NCI-H748 (cell line): Measurements from ENCODE around the gene MACROD2.
"Not testable (repeated sequence)": the region's sequence is repeated elsewhere in the genome, so short reads cannot be mapped to it uniquely, and the experiment has no call there.

Experiments used
- DNase-seq: peaks from one replicate; lab custom pipeline; 2025; ENCODE audit not compliant: unreplicated experiment; lab: John Stamatoyannopoulos, UW

MACROD2 gene

GRCh38 chr20:14189794-14190402 is 194.6 kb downstream of the MACROD2 start:
- DNase-seq = peak; percentile 55

DNA sequence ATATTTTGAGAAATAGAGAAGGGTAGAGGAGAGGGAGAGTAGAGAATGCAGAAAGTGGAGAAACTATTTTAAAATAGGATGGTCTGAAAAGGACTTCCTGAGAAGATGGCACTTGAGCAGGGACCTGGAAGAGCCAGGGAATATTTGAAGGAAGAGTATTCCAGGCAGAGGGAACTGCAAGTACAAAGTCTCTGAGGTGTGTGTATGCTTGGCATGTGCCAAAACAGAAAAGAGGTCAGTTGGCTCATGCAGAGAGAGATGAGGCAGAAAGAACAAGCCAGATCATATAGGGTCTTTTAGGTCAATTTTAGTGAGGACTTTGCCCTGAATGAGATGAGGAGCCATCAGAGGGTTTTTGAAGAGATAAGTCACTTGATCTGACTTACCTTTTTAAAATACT is 196.2 kb downstream of the MACROD2 start:
- no peak for DNase-seq

DNA sequence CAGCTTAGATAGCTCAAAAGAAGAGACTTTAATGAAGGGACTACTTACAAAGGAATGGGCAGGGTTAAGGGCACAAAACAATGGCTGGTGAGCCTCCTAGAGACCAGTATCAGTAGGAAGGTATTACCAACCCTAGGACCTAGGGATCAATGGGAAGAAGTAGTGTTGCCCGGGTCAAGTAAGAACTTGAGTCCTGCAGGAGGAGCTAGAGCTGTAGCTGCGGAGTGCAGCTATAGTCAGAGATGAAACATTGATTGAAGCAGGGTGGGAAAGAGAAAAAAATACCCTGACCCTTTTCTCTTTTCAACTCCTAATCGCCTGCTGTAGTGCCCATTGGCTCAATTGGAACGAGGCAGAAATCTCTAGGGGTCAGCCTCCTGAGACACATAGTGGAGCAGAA is 198.1 kb downstream of the MACROD2 start:
- no peak for DNase-seq

- DNase-seq = no peak
Measured at GRCh38 chr20:14193885-14194284, 198.6 kb downstream of the MACROD2 start.

GRCh38 chr20:14197097-14197496 is 201.8 kb downstream of the MACROD2 start:
- no peak for DNase-seq

- no peak for DNase-seq
Measured at GRCh38 chr20:14198416-14198815, 203.1 kb downstream of the MACROD2 start.

DNA sequence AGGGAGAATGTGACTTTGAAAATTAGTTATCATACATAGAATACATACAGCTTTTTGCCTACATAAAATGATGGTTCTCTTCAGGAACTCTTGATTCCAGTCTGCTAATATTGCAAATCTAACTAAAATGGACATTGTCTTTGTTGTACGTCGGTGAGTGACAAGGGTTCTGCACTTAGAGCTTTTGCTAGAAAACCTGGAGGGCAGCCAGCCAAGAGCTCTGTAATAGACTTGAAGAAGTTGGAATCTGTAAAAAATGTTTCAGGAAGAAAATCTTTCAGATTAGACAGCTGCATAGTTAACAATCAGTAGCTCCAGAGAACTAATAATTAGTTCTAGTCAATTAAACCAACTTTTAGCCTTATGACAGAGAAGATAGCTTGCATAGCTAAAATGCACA is 203.8 kb downstream of the MACROD2 start:
- DNase-seq = no peak

DNA sequence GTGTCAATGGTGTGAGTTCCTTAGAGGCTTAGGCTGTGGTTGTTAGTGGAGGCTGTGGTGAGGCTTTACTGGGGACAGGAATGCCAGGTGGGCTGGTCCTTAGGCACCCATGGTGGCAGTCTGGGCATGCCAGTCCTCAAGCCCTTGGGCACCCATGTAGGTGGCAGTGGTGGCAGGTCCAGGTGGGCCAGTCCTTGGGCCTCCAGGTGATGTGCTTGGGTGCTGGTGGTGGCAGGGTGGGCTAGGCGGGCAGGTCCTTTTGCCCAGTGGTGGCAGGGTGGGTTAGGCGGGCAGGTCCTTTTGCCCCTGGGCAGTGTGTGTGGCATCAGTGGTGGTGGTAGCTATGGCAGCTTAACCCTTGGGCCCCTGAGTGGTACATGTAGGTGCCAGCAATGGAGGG is 208.3 kb downstream of the MACROD2 start:
- no peak for DNase-seq

DNA sequence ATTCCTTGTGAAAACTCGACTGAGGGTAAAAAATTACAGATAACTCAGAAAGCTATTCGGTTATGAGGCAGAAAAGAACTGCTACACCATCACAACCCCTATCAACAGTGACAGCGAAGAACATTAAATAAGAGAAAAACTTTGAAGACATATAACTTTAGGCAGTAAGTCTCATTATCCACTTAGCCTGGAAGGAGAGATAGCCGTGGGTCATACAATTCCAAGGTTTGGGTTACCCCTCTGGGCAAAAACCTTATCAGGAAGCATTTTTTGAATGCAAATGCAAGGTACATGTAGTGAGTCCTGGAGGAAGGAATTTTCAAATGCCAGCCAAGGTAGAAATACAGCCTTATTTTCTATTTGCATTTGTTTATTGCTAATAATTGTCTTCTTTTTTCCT is 212.3 kb downstream of the MACROD2 start:
- DNase-seq = no peak

- DNase-seq = no peak
Measured at GRCh38 chr20:14208956-14209355, 213.6 kb downstream of the MACROD2 start.

GRCh38 chr20:14210146-14210545 is 214.8 kb downstream of the MACROD2 start:
- DNase-seq = no peak

DNA sequence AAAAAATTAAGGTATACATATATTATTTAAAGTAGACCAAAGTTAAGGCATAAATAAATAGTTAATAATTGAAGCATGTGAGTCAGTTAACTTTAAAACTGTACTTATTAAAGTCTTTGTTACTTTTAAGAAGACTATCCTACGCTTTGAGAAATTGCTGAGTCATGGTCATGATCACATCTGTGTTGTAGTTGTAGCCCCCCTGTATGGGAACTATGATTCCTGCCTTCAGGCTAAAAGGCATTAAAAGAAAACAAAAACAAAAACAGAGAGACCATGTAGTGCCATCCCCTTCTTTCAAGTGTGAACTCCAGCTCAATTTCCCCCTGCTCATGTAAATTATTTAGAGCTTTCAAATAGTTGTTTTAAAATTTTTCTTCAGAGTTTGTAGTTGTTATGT is 218.7 kb downstream of the MACROD2 start:
- no peak for DNase-seq

GRCh38 chr20:14215880-14216279 is 220.6 kb downstream of the MACROD2 start:
- DNase-seq = not testable (repeated sequence)

DNA sequence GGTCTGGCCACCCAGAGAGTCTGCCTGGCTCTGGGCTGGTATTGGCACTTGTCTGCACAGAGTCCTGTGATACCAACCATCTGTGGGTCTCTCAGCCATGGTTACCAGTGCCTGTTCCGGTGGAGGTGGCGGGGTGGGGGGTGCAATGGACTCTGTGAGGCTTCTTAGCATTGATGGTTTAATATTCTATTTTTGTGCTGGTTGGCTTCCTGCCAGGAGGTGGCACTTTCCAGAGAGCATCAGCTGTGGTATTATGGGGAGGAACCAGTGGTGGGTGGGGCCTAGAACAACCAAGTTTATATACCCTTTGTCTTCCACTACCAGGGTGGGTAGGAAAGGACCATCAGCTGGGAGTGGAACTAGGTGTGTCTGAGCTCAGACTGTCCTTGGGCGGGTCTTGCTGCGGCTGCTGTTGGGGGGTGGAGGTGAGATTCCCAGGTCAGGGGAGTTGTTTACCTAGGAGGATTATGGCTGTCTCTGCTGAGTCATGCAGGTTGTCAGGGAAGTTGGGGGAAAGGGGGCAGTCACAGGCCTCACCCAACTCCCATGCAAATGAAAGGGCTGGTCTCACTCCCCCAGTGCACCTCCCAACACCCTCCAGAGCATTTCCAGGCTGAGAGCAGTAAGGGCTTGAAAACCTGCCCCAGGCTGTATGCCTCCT is 224.6 kb downstream of the MACROD2 start:
- peak; percentile 75 for DNase-seq

- DNase-seq = no peak
Measured at GRCh38 chr20:14220986-14221385, 225.7 kb downstream of the MACROD2 start.

DNA sequence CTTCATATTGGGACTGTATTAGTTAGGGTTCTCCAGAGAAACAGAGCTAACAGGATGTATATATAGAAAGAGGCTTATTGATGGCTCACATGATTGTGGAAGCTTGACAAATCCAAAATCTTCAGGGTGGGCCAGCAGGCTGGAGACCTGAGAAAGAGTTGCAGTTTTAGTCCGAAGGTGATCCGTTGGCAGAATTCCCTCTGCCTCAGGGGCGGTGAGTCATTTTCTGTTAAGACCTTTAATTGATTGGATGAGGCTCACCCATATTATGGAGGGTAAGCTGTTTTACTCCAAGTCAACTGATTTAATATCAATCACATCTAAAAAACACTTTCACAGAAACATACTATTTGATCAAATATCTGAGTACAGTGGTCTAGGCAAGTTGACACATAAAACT is 228.5 kb downstream of the MACROD2 start:
- no peak for DNase-seq

GRCh38 chr20:14226051-14227049 is 231.0 kb downstream of the MACROD2 start:
- DNase-seq = peak; percentile 67

DNA sequence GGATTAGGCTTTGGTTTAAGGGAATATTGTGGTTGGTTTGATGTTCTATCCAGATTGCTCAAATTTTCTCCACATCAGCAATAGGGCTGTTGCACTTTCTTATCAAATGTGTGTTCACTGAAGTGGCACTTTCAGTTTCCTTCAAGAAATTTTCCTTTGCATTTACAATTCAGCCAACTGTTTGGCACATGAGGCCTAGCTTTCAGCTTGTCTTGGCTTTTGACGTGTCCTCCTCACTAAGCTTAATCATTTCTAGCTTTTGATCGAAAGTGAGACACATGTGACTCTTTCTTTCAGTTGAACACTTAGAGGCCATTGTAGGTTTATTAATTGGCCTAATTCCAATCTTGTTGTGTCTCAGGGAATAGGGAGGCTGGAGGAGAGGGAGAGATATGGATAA is 237.3 kb downstream of the MACROD2 start:
- no peak for DNase-seq

DNA sequence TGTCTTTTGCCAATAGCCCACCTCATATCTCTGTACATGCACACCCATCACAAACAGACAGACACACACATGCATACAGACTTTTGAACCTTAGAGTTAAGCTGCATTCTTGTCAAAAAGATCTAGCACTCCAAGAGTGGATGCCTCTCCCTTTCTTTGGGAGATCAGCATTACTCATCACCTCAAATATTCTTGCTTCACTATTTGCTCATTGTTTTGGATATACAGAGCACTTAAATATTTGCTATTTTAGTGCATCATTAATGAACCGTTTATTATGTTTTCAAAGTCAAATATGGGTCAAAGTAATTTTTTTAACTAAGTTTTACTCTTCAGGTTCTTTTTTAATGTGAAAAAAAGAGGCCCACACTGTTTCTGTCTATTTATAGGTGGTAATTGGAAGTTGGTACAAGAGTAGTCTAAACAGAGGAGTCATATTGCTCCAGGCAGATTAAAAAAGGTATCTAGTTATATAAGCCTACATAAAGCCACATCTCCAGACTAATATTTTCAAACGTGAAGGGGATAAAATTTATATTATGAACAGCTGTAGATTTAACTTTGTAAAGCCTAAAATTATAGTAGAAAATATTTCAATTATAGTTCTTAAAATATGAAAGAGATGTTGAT is 239.5 kb downstream of the MACROD2 start:
- DNase-seq = no peak

GRCh38 chr20:14235355-14235754 is 240.0 kb downstream of the MACROD2 start:
- no peak for DNase-seq

GRCh38 chr20:14245368-14245970 is 250.2 kb downstream of the MACROD2 start:
- DNase-seq = no peak
